GM12873 (cell line): ENCODE measurements around the gene ABCC4.

Experiments
- TF ChIP-seq, protein P1 (sequence below): IDR thresholded peaks from 2 replicates; pipeline ENCODE4 v1.5.1; 2012; ENCODE audit warnings: low read depth, mild to moderate bottlenecking, moderate library complexity, low read length, control low read depth; ENCODE audit not compliant: insufficient read depth; ENCODE audit errors: missing control alignments

The ABCC4 gene

DNA sequence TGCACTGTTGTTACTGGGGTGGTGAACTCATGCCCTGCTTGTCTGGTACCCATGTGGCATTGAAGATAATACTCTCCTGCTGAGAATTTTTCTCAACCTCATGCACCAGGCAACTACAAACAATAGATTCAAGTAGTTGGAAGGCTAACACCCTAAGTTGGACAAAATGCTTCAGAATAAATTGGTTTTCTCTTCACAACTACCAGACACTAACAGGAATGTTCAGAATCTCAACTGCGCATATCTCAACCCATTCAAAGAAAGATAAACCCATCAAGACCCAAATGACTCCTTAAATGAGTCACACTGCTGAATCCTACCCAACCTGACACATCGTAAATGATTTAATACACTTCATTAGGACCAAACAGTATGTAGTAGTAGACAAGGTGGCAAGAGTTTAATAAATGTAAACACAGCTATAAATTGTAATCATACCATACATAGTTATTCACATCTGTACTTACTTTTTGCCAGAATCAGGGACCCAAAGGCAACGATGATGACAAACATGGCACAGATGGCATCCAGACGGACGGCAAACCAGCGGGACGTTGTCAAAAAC, 227.4 kb downstream of the ABCC4 start:
- TF ChIP-seq, protein P1, sequence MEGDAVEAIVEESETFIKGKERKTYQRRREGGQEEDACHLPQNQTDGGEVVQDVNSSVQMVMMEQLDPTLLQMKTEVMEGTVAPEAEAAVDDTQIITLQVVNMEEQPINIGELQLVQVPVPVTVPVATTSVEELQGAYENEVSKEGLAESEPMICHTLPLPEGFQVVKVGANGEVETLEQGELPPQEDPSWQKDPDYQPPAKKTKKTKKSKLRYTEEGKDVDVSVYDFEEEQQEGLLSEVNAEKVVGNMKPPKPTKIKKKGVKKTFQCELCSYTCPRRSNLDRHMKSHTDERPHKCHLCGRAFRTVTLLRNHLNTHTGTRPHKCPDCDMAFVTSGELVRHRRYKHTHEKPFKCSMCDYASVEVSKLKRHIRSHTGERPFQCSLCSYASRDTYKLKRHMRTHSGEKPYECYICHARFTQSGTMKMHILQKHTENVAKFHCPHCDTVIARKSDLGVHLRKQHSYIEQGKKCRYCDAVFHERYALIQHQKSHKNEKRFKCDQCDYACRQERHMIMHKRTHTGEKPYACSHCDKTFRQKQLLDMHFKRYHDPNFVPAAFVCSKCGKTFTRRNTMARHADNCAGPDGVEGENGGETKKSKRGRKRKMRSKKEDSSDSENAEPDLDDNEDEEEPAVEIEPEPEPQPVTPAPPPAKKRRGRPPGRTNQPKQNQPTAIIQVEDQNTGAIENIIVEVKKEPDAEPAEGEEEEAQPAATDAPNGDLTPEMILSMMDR: no peak

GRCh38 chr13:95067303-95067702, 233.9 kb downstream of the ABCC4 start:
- TF ChIP-seq, protein P1: no peak

DNA sequence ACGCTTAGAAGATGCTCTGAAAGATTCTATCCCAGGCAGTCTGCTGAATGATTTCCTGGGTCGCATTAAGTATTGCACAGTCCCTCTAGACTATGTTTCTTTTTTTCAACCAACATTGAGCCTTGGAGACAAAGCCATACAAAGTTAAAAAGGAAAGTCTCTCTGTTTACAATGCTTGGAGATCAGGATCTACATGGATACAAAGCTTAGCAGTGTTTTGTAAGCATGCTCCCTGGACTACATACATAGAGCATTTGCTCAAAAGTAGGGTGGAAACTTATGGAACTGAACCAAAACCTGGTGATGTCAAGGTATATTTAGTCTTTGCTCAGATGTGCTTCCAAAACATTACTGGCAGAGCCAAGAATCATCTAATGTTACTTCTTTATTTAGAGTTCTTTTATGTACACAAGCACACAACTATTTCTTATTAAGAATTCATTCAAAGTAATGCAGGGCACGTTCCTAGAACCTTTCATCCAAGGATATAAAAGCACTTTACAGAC, 241.2 kb downstream of the ABCC4 start:
- TF ChIP-seq, protein P1: no peak

GRCh38 chr13:95059306-95059705, 241.9 kb downstream of the ABCC4 start:
- TF ChIP-seq, protein P1: no peak

GRCh38 chr13:95058680-95059079, 242.6 kb downstream of the ABCC4 start:
- TF ChIP-seq, protein P1: no peak

- TF ChIP-seq, protein P1: no peak
Measured at GRCh38 chr13:95056266-95056665, 245.0 kb downstream of the ABCC4 start.

DNA sequence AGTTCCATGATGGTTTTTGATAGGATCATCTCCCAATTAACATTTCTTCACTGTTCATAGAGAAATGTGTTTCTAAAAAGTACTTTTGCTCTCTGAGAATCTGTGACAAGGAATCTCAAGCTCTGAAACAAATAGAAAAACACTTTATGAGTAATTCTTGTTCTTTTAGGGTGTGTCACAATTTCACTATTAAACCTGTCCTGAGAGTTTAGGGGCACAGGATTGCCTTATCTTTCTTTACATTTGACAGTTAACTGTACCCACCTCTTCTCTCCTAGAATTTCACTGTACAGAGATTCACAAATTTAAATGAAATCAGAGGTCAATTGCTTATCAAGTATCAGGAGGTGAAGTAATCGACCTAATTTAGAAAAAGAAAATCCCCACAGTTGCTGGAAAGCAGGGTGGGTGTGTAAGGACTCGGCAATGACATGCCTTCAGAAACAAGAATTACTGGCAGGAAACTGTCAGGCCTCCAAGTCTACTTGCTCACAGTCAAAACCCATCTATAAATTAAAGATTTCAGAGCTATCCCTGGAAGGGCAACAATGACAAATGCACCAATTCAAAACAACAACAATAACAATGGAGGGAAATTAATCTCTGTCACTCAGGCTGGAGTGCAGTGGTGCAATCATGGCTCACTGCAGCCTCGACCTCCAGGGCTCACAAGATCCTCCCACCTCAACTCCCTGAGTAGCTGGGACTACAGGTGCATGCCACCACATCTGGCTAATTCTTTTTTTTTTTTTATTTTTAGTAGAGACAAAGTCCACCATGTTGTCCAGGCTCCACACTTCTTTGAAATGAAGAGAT, 250.2 kb downstream of the ABCC4 start:
- TF ChIP-seq, protein P1: no peak
